Vagina (tissue), 2 donors: Measurements from ENCODE around the gene STK10.

Experiments used
- POLR2A ChIP-seq, 2 donors: fragments of 450-650 bp; IDR thresholded peaks; one replicate each; pipeline ENCODE4 v1.6.1; 2017; ENCODE audit warnings: antibody characterized with exemption in 2 of 2, mild to moderate bottlenecking in 2 of 2, moderate library complexity in 2 of 2
- TF ChIP-seq, protein P1 (sequence below), 3 experiments: fragments of 450-650 bp in 2 of 3; fragments of 200-600 bp in 1 of 3; sonication (generic) in 1 of 3; IDR thresholded peaks; one replicate each; pipeline ENCODE4 v1.5.1; 2017 to 2019; ENCODE audit warnings: antibody characterized with exemption in 3 of 3, mild to moderate bottlenecking in 2 of 3, moderate library complexity in 2 of 3

- TF ChIP-seq, protein P1, sequence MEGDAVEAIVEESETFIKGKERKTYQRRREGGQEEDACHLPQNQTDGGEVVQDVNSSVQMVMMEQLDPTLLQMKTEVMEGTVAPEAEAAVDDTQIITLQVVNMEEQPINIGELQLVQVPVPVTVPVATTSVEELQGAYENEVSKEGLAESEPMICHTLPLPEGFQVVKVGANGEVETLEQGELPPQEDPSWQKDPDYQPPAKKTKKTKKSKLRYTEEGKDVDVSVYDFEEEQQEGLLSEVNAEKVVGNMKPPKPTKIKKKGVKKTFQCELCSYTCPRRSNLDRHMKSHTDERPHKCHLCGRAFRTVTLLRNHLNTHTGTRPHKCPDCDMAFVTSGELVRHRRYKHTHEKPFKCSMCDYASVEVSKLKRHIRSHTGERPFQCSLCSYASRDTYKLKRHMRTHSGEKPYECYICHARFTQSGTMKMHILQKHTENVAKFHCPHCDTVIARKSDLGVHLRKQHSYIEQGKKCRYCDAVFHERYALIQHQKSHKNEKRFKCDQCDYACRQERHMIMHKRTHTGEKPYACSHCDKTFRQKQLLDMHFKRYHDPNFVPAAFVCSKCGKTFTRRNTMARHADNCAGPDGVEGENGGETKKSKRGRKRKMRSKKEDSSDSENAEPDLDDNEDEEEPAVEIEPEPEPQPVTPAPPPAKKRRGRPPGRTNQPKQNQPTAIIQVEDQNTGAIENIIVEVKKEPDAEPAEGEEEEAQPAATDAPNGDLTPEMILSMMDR (IDR thresholded peaks at IDR 0.05) = no peak
- no peak for TF ChIP-seq POLR2A (IDR thresholded peaks at IDR 0.05)
Observed at GRCh38 chr5:172049226-172049796, 138.7 kb downstream of the STK10 start.
